Measurements from ENCODE around the gene PELI2.

Gene PELI2

DNA sequence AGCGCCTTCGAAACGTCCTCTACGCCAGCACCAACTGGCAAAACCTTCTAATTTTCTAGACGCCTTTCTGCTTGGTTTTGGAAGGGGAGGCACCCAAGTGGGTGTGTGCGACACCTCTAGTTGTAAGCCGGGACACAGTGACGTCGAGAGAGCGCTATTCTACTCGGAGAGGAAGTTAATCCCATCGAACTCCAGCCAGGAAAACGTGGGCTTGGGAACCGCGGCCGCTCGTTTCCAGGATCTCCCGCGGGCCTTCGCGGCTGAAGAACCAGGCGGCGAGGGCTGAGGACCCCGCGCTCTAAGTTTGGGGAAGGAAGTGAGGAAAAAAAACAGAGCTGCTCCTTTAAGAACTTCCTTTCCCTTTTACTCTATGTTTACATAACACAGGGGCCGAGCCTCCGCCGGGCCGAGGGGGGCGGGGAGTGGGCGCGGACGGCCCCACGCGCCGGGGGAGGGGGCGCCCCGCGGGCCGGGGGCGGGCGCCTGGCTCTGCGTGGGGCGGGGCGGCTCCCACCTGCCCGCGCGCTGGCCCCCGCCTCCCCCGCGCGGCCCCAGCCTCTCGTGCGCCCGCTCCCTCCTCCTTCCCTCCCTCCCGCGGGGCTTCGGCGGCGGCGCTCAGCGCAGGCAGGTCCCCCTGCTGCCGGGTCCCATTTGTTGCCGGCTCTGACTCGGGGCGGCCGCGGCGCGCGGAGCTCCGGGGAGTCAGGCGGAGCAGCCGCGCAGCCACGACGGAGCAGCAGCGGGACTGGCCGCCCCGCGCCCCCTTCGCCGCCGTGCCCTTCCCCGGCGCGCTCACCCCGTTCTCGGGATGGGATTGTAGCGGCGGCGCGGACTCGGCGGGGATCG is at the start of gene PELI2:
Gene PELI2 (plus strand): TSS at position 647 of the 846 bp plus-strand sequence. CDS start 250 bp downstream, outside the sequence.
- DNase-seq (ENCODE audit: low read depth in 2 of 2, low spot score in 1 of 2) = peak; percentile 40 to 65

- DNase-seq (ENCODE audit: low read depth in 2 of 2, low spot score in 1 of 2) = no peak
These were observed 44.4 kb upstream of the PELI2 start for GRCh38 chr14:56073799-56074198.

- no peak for DNase-seq (ENCODE audit: low read depth in 2 of 2, low spot score in 1 of 2)
These were observed 42.9 kb upstream of the PELI2 start for GRCh38 chr14:56075301-56075700.

- no peak for DNase-seq (ENCODE audit: low read depth in 2 of 2, low spot score in 1 of 2)
These were observed 37.1 kb upstream of the PELI2 start for GRCh38 chr14:56081139-56081538.

- DNase-seq (ENCODE audit: low read depth in 2 of 2, low spot score in 1 of 2) = no peak
These were observed 35.3 kb upstream of the PELI2 start for GRCh38 chr14:56082880-56083279.

DNA sequence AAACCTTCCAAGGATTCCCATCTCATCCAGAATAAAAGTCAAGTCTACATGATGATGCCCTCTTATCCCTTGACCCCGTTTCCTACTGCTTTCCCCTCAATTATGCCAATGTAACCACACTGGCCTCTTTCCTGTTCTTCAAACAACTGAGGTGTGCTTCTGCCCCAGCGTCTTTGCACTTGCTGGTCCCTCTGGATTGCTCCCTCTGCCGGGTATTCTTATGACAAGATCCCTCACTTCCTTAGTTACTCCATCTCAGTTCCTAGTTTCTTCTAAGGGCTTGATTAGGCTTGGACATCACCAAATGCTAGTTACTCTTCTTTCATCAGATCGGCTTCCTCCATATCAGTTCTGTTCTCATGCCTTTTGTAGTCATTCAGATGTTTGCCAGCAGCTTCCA is 32.7 kb upstream of the PELI2 start:
- no peak for DNase-seq (ENCODE audit: low read depth in 2 of 2, low spot score in 1 of 2)

GRCh38 chr14:56087671-56088471 is 30.3 kb upstream of the PELI2 start:
- DNase-seq (ENCODE audit: low read depth in 2 of 2, low spot score in 1 of 2) = no peak

DNA sequence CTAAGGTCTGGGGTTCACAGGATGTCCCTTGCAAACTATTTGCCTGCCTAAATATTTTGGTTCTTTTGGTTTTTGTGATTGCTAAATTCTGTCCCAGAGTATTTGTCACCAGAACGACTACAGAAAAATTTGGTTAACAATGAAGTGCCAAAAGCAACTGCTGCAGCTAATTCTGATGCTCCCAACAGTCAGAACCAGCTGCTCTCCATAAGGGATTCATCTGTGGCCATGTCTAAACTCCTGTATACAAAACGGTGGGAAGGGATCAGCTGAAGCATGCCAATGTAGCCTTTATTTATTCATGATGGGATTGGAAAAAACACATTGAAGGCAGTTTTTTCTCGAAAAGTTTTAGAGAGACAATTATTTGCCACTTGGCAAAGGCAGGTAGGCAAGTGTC is 29.3 kb upstream of the PELI2 start:
- no peak for DNase-seq (ENCODE audit: low read depth in 2 of 2, low spot score in 1 of 2)

DNA sequence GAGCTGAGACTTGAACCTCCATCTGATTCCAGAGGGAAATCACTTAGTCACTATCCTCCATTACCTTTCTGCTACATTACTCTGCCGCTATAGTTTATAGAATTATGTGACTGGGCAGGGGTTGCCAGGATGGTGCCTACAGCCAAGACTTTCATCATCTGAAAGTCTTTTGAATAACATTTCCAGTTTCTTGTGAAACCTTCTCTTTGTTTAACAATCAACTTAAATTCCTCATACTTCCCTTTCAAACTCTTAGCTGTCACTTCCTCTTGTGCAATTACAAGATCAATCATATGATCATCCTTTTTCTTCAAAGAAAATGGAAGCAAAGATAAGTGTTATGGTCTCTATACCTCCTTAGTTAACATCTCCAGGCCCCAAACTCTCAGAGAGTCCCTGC is 25.4 kb upstream of the PELI2 start:
- no peak for DNase-seq (ENCODE audit: low read depth in 2 of 2, low spot score in 1 of 2)

DNA sequence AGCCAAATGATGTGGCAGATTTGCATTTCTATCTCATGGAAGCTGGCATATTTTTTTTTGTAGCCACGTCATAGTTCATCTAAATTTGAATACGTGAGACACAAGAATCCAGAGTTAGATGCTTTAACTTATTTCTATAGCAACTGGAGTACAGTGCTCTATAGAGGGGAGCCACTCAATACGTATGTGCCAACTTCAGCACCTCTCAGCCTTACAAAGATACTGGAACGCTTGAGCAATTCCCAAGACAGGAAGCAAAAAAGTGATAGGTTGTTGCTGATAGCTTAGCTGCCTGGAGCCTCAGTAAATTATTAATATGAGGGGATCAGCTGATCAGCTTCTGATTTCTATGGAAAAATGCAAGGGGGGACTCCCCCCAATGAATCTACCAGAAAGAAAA is 24.1 kb upstream of the PELI2 start:
- no peak for DNase-seq (ENCODE audit: low read depth in 2 of 2, low spot score in 1 of 2)

- no peak for DNase-seq (ENCODE audit: low read depth in 2 of 2, low spot score in 1 of 2)
These were observed 20.2 kb upstream of the PELI2 start for GRCh38 chr14:56098021-56098420.

GRCh38 chr14:56099081-56099797 is 19.0 kb upstream of the PELI2 start:
- no peak for DNase-seq (ENCODE audit: low read depth in 2 of 2, low spot score in 1 of 2)

DNA sequence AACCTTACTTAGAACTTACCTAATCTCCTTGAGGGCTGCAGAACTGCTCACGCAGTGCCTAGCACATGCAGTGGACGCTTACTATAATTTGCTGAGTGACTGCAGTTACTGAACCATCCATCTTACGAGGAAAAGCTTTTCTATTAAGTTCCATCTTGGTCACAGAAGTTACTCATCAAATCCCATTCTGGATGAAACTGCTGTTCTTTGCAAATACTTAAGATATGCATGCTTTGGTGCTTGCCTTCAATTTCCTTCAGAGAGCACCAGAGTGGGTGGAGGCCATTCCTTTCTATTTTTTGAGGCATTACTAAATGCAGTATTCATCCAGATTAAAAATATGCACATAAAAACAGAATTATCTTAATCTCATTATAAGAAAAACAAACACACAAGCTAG is 17.7 kb upstream of the PELI2 start:
- DNase-seq (ENCODE audit: low read depth in 2 of 2, low spot score in 1 of 2) = no peak

DNA sequence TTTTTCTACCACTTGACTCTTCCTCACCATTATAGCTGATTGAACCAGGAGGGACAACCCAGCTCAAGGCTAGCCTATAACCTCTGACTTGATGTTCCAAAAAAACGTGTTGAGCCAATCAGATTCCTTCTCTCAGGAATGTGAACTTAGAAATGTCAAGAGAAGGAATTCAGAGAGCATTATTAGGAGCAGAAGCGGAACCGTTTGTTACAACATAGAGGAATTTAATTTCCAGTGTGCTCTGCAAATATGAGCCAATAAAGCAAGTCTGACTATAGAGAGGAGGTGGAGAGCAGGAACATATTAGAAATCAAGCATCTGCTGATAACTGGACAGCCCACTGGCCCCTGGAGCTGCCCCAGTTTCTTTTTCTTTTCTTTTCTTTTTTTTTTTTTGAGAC is 15.3 kb upstream of the PELI2 start:
- DNase-seq (ENCODE audit: low read depth in 2 of 2, low spot score in 1 of 2) = no peak

DNA sequence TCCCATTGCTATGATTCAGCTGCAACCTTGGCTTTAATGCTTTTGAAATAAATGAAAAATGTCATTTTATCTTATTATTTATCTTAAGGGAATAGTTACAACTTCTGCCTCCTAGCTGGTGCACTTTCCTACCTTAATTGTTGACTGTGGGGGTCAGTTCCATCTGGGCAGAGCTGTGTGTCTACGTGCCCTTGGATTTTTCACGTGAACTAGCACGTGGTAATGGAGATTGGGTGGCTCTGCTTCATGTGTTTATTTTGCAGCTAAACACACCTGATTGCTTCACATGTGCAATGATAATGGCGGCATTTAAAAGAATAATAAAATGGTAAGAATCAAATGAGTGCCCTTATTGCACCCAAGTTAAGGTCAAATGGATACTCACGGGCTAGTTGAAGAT is 10.6 kb upstream of the PELI2 start:
- no peak for DNase-seq (ENCODE audit: low read depth in 2 of 2, low spot score in 1 of 2)

DNA sequence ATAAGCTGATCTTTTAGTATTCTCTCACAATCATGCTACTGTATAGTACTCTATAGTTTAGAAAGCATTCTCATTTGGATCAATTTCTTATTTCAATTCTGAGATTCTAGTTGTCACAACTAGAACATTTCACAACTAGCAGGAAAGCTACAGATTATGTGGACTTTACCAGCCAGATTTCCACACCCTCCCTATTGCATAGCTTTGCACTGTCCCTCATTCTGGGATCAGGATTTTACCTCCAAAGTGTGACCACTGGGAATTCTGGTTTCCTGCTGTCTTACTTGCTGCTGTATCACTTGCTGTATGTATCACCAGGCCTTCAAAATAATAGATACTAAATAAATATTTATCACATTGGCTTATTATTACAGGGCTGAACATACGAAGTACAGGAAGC is 10.2 kb upstream of the PELI2 start:
- no peak for DNase-seq (ENCODE audit: low read depth in 2 of 2, low spot score in 1 of 2)

GRCh38 chr14:56112781-56113180 is 5.4 kb upstream of the PELI2 start:
- DNase-seq (ENCODE audit: low read depth in 2 of 2, low spot score in 1 of 2) = no peak

- DNase-seq (ENCODE audit: low read depth in 2 of 2, low spot score in 1 of 2) = no peak
These were observed 2.8 kb upstream of the PELI2 start for GRCh38 chr14:56115334-56115870.

GRCh38 chr14:56115976-56116893 is 2.0 kb upstream of the PELI2 start:
- no peak for DNase-seq (ENCODE audit: low read depth in 2 of 2, low spot score in 1 of 2)

GRCh38 chr14:56118611-56119181 is 485 bp downstream of the PELI2 start:
- peak in 1 of 2 donors; percentile 2 for DNase-seq (ENCODE audit: low read depth in 2 of 2, low spot score in 1 of 2)

All from stimulated activated CD8-positive, alpha-beta memory T cell treated with anti-CD3 and anti-CD28 coated beads, Interleukin-4, amount 100 ng/mL, for 4 hours (primary cell).